GM12878 (cell line): ENCODE measurements around the gene ASIC4.

Experiments
- CTCF ChIP-seq, 3 experiments: IDR thresholded peaks in 2 of 3; conservative IDR thresholded peaks in 1 of 3; 2 replicates each; pipeline ENCODE4 v1.5.1; 2011; ENCODE audit warnings: low read depth in 3 of 3, low read length in 3 of 3, mild to moderate bottlenecking in 3 of 3, control low read depth in 2 of 3, moderate library complexity in 2 of 3, inconsistent platforms in 1 of 3, mixed read lengths in 1 of 3; ENCODE audit not compliant: control insufficient read depth in 2 of 3, insufficient read depth in 1 of 3; ENCODE audit errors: extremely low read depth in 1 of 3
- HCFC1 ChIP-seq: fragments of 150-350 bp; IDR thresholded peaks from 2 replicates; pipeline ENCODE4 v1.6.1; 2014; ENCODE audit warnings: low read length
- HDAC6 ChIP-seq: fragments of 200-600 bp; sonication (generic); IDR thresholded peaks from one replicate; pipeline ENCODE4 v1.8.0; 2017; ENCODE audit warnings: antibody characterized with exemption; ENCODE audit not compliant: unreplicated experiment

GRCh38 chr2:219545943-219546352 lies 31.7 kb downstream of the ASIC4 start:
- TF ChIP-seq HCFC1 (no peak), HDAC6 (no peak), CTCF (IDR thresholded peaks at IDR 0.05 in 2 of 3, conservative IDR thresholded peaks at IDR 0.05 in 1 of 3; ENCODE audit: control insufficient read depth in 2 of 3, extremely low read depth in 1 of 3, insufficient read depth in 1 of 3, low read depth in 3 of 3, low read length in 3 of 3) (no peak)
